Measurements from ENCODE around the gene ABHD17C.

The ABHD17C gene

GRCh38 chr15:80697075-80697685, 2.1 kb downstream of the ABHD17C start:
- TF ChIP-seq CTCF (IDR thresholded peaks at IDR 0.05), result no peak
- no peak for DNase-seq (ENCODE audit: low spot score)
- Histone ChIP-seq H3K27ac (no peak overlapping the region), H3K4me3 (peak overlapping the region; percentile 81)

GRCh38 chr15:80698676-80699075, 3.6 kb downstream of the ABHD17C start:
- Histone ChIP-seq H3K27ac (no peak overlapping the region), H3K4me3 (no peak overlapping the region)
- no peak for TF ChIP-seq CTCF (IDR thresholded peaks at IDR 0.05)
- no peak for DNase-seq (ENCODE audit: low spot score)

- no peak overlapping the region for H3K27ac ChIP-seq
- no peak overlapping the region for H3K4me3 ChIP-seq
- no peak for TF ChIP-seq CTCF (IDR thresholded peaks at IDR 0.05)
- DNase-seq (ENCODE audit: low spot score), result no peak
Measured at GRCh38 chr15:80699981-80700380, 4.9 kb downstream of the ABHD17C start.

GRCh38 chr15:80701676-80702311, 6.7 kb downstream of the ABHD17C start:
- Histone ChIP-seq H3K4me3 (no peak overlapping the region), H3K27ac (peak overlapping the region; percentile 10 to 60)
- no peak for TF ChIP-seq CTCF (IDR thresholded peaks at IDR 0.05)
- no peak for DNase-seq (ENCODE audit: low spot score)

- Histone ChIP-seq H3K4me3 (no peak overlapping the region), H3K27ac (peak overlapping the region; percentile 10 to 60)
- TF ChIP-seq CTCF (IDR thresholded peaks at IDR 0.05), result no peak
- DNase-seq (ENCODE audit: low spot score), result no peak
Measured at GRCh38 chr15:80703081-80703480, 8.0 kb downstream of the ABHD17C start.

GRCh38 chr15:80703965-80704364, 8.9 kb downstream of the ABHD17C start:
- no peak overlapping the region for H3K4me3 ChIP-seq
- DNase-seq (ENCODE audit: low spot score), result no peak
- TF ChIP-seq CTCF (IDR thresholded peaks at IDR 0.05), result no peak
- H3K27ac ChIP-seq, result peak overlapping the region in 1 of 2 donors; percentile 14

- no peak for TF ChIP-seq CTCF (IDR thresholded peaks at IDR 0.05)
- DNase-seq (ENCODE audit: low spot score), result no peak
- no peak overlapping the region for H3K4me3 ChIP-seq
- no peak overlapping the region for H3K27ac ChIP-seq
Measured at GRCh38 chr15:80706161-80706560, 11.1 kb downstream of the ABHD17C start.
